ENCODE measurements around the gene RAB1B.

DNA sequence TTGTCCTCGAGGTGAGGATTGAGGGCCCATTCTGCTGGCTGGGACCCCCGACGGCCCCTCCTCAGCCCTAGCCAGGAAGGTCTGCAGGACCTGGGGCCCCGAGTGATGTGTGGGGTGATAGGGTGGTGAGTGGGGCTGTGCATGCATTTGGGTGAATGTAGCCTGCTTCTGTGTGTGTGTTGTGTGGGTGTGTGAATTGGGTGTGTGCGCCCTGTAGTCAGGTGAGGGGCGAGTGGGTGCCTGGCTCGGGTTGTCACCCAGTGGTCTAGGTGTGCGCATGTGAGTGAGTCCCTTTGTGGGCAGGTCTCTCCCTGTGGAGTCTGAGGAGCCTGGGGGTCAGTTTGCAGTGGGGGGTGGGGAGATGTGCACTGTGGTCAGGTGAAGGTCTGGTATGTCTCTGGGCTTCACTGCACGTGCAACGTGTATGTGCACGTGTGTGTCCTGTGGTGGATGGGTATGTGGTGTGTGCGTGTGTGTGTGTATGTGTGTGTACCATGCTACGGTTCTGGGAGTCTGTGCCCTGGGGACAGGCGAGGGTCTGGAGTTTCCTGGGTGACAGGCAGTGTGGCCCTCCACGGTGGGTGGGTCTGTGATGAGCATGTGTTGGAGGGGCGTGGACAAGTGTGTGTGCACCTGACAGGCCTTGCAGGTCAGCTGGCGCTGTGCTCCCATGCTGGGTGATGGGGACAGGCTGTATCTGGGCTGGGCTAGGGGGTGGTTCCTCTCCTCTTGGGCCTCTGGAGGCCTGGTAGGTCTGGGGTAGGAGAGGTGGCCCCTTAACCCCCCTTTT is 24.3 kb downstream of the RAB1B start:
- TF ChIP-seq, protein P1, sequence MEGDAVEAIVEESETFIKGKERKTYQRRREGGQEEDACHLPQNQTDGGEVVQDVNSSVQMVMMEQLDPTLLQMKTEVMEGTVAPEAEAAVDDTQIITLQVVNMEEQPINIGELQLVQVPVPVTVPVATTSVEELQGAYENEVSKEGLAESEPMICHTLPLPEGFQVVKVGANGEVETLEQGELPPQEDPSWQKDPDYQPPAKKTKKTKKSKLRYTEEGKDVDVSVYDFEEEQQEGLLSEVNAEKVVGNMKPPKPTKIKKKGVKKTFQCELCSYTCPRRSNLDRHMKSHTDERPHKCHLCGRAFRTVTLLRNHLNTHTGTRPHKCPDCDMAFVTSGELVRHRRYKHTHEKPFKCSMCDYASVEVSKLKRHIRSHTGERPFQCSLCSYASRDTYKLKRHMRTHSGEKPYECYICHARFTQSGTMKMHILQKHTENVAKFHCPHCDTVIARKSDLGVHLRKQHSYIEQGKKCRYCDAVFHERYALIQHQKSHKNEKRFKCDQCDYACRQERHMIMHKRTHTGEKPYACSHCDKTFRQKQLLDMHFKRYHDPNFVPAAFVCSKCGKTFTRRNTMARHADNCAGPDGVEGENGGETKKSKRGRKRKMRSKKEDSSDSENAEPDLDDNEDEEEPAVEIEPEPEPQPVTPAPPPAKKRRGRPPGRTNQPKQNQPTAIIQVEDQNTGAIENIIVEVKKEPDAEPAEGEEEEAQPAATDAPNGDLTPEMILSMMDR (IDR thresholded peaks at IDR 0.05) = no peak
- no peak for TF ChIP-seq POLR2A (IDR thresholded peaks at IDR 0.05)
